ENCODE measurements around the gene TRMO.

TRMO gene

GRCh38 chr9:97921959-97922724 is at the start of gene TRMO:
Gene TRMO (minus strand): TSS chr9:97922500. CDS start chr9:97922493, 7 bp downstream.
- H3K4me3 ChIP-seq (ENCODE audit: low read depth, low read length), result peak within 1 kb of the TSS; percentile 48
- peak; percentile 98 for DNase-seq (ENCODE audit: low read depth)
- TF ChIP-seq, protein P1, sequence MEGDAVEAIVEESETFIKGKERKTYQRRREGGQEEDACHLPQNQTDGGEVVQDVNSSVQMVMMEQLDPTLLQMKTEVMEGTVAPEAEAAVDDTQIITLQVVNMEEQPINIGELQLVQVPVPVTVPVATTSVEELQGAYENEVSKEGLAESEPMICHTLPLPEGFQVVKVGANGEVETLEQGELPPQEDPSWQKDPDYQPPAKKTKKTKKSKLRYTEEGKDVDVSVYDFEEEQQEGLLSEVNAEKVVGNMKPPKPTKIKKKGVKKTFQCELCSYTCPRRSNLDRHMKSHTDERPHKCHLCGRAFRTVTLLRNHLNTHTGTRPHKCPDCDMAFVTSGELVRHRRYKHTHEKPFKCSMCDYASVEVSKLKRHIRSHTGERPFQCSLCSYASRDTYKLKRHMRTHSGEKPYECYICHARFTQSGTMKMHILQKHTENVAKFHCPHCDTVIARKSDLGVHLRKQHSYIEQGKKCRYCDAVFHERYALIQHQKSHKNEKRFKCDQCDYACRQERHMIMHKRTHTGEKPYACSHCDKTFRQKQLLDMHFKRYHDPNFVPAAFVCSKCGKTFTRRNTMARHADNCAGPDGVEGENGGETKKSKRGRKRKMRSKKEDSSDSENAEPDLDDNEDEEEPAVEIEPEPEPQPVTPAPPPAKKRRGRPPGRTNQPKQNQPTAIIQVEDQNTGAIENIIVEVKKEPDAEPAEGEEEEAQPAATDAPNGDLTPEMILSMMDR (IDR thresholded peaks at IDR 0.05; ENCODE audit: low read depth, low read length, missing control alignments), result peak; percentile 65
- in situ Hi-C loops (cut with HindIII; ENCODE audit: low sequenced_read_pairs), result no loop called here

GRCh38 chr9:97970165-97970564 is 47.9 kb upstream of the TRMO start:
- H3K4me3 ChIP-seq (ENCODE audit: low read depth, low read length), result no peak overlapping the region
- TF ChIP-seq, protein P1 (IDR thresholded peaks at IDR 0.05; ENCODE audit: low read depth, low read length, missing control alignments), result no peak
- in situ Hi-C loops (cut with HindIII; ENCODE audit: low sequenced_read_pairs), result no loop called here
- DNase-seq (ENCODE audit: low read depth), result no peak

DNA sequence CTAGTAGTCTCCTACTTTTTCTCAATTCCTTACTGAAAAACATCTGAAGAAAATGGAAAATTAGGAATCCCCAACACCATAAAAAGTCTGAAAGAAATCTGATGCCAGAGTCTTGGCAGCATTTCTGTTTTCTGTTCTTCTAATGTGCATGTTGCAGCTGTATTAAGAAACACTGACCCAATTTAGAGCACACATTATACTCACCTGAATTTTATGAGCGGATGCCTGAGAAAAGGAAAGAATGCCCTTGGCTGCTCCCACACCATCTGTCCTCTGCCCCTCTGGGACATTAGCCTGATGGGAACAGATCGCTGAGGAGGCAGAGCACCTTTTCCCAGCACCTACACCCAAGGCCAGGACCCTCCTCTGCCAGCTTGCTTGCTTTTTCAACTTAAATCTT is 46.7 kb upstream of the TRMO start:
- in situ Hi-C loops (cut with HindIII; ENCODE audit: low sequenced_read_pairs), result no loop called here
- no peak for DNase-seq (ENCODE audit: low read depth)
- H3K4me3 ChIP-seq (ENCODE audit: low read depth, low read length), result no peak overlapping the region
- TF ChIP-seq, protein P1 (IDR thresholded peaks at IDR 0.05; ENCODE audit: low read depth, low read length, missing control alignments), result no peak

DNA sequence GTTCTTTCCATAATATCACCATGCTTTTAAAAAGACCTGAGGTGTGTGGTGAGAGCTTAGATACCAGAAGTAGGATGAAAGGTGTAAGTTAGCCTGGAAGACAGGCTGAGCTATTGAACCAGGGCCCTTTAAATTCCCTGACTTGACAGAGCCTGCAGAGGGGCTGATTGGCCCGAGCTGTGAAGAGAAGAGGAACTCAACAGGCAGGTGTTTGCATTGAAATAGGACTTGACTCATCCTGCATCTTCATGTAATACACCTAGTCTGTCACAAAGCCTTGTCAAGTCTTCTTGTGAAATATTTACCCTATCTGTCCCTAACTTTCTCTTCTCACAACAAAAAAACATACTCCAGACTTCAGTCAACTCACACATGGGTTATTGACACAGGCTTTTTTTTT is 44.2 kb upstream of the TRMO start:
- no peak for DNase-seq (ENCODE audit: low read depth)
- TF ChIP-seq, protein P1 (IDR thresholded peaks at IDR 0.05; ENCODE audit: low read depth, low read length, missing control alignments), result no peak
- no peak overlapping the region for H3K4me3 ChIP-seq (ENCODE audit: low read depth, low read length)
- in situ Hi-C loops (cut with HindIII; ENCODE audit: low sequenced_read_pairs), result no loop called here

DNA sequence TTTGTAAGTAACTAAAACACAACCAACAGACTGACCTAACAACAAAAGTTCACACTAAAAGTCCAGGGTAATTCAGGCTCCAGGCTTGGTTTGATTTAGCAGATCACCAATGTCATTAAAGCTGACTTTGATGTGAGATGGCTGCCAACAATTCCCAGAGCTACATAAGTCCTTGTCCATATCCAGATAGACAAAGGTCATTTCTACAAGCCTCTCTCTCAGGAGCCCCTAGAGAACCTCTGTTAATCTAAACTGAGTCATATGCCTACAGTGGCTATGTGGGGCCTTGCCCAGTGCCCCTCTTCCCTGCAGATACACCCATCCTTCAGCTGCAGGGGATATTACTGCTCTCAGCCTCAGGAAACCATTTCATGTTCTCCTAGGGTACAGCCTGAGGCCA is 42.6 kb upstream of the TRMO start:
- DNase-seq (ENCODE audit: low read depth), result no peak
- in situ Hi-C loops (cut with HindIII; ENCODE audit: low sequenced_read_pairs), result loop anchor here (5.0 kb wide), 1 partner anchor 47 kb away; no protein-coding TSS in a partner anchor
- H3K4me3 ChIP-seq (ENCODE audit: low read depth, low read length), result no peak overlapping the region
- TF ChIP-seq, protein P1 (IDR thresholded peaks at IDR 0.05; ENCODE audit: low read depth, low read length, missing control alignments), result no peak

DNA sequence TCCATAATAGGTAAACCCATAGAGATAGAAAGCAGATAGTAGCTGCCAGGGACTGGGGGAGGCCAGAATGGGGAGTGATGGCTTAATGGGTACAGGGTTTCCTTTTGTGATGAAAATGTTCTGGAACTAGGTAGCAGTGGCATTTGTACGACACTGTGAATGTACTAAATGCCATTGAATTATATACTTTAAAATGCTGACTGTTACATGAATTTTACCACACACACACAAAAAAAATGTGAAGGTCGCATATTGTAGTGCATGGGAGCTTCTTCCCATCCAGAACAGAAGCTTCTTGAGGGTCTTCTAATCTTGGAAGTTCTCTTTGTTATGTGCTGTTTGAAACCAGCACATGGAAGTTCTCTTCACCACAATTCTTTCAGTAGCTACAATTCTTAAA is 40.9 kb upstream of the TRMO start:
- TF ChIP-seq, protein P1 (IDR thresholded peaks at IDR 0.05; ENCODE audit: low read depth, low read length, missing control alignments), result no peak
- H3K4me3 ChIP-seq (ENCODE audit: low read depth, low read length), result no peak overlapping the region
- DNase-seq (ENCODE audit: low read depth), result no peak
- in situ Hi-C loops (cut with HindIII; ENCODE audit: low sequenced_read_pairs), result loop anchor here (5.0 kb wide), 1 partner anchor 49 kb away; no protein-coding TSS in a partner anchor

All from astrocyte of the cerebellum (primary cell).